ENCODE data around the gene SRC. TPM values are rescaled to one million over a fixed set of nuclear protein-coding genes. Genes with fewer than 3 reads are reported as not detected.

The SRC gene
- total and polyA plus RNA-seq, 2 of the 8 experiments (the other 6 are each of a cell fraction or from before 2014, with no cell fraction given): 27.6 to 28.8 TPM

- TF ChIP-seq NANOG (IDR thresholded peaks at IDR 0.05; ENCODE audit: insufficient read depth, low read depth, low read length, poor library complexity, severe bottlenecking) (no peak), POLR2A (IDR thresholded peaks at IDR 0.05; ENCODE audit: control extremely low read depth in 1 of 2, low read depth in 2 of 2, low read length in 2 of 2) (peak in 1 of 2 experiments; percentile 57; a peak in 1 of 3 replicates), BRCA1 (IDR thresholded peaks at IDR 0.05; ENCODE audit: low read depth, low read length) (no peak), SUZ12 (IDR thresholded peaks at IDR 0.05; ENCODE audit: low read length) (no peak), ASH2L (IDR thresholded peaks at IDR 0.05; ENCODE audit: low read length) (peak; percentile 60), HDAC2 (IDR thresholded peaks at IDR 0.05; ENCODE audit: borderline replicate concordance in 1 of 2, low read depth in 2 of 2, low read length in 2 of 2) (no peak), SIRT6 (IDR thresholded peaks at IDR 0.05; ENCODE audit: low read length) (no peak), BACH1 (IDR thresholded peaks at IDR 0.05; ENCODE audit: low read length) (no peak), JUND (IDR thresholded peaks at IDR 0.05; ENCODE audit: low read length) (no peak), HDAC6 (IDR thresholded peaks at IDR 0.05; ENCODE audit: low read depth, low read length) (no peak), EGR1 (IDR thresholded peaks at IDR 0.05; ENCODE audit: borderline replicate concordance, low read depth, low read length) (peak; percentile 41; the same call in 1 of the 2 replicates), SIN3A (conservative IDR thresholded peaks at IDR 0.05 in 1 of 2, IDR thresholded peaks at IDR 0.05 in 1 of 2; ENCODE audit: low read depth in 1 of 2, low read length in 2 of 2) (0 out of 4 replicates have a peak, but pooled peaks of 1 of the 2 experiments have one; percentile 10), GTF2F1 (IDR thresholded peaks at IDR 0.05; ENCODE audit: borderline replicate concordance, low read depth, low read length) (no peak), RFX5 (IDR thresholded peaks at IDR 0.05; ENCODE audit: borderline replicate concordance, low read depth, low read length) (no peak), SP2 (IDR thresholded peaks at IDR 0.05; ENCODE audit: low read length) (no peak), SAP30 (IDR thresholded peaks at IDR 0.05; ENCODE audit: insufficient read depth, insufficient replicate concordance, low read length) (no peak), TAF7 (optimal IDR thresholded peaks at IDR 0.05; ENCODE audit: borderline replicate concordance, low read depth, low read length) (peak; percentile 13), KDM4A (IDR thresholded peaks at IDR 0.05; ENCODE audit: low read depth, low read length, severe bottlenecking) (no peak), E2F6 (IDR thresholded peaks at IDR 0.05) (no peak), CHD2 (IDR thresholded peaks at IDR 0.05; ENCODE audit: low read length) (no peak)
Observed at GRCh38 chr20:37396416-37397075, 50.6 kb downstream of the SRC start (continued).

All from H1 (cell line).